GM12878 (cell line): ENCODE results near the gene PARG. TPM values are rescaled to one million over a fixed set of nuclear protein-coding genes. Genes with fewer than 3 reads are reported as not detected.
"Not testable (repeated sequence)": the region's sequence is repeated elsewhere in the genome, so short reads cannot be mapped to it uniquely, and the experiment has no call there.

ENCODE experiments used
- ATAC-seq: fragments of 200-7000 bp; cut with Tn5 transposase; 3 replicates; pipeline ENCODE4 v1.9.1; 2020; ENCODE audit warnings: mild to moderate bottlenecking, moderate library complexity
- BruUV-seq: library from RNA; stranded (reverse); fragments of 400-500 nt; replicated peaks from 2 replicates; lab custom pipeline; 2021; lab: Mats Ljungman, UMichigan
- CTCF ChIA-PET: fragments of 300-600 bp; sonication (Branson Sonifier 250); formaldehyde crosslinking; extraction: SDS; loops from one replicate; lab custom pipeline; 2021; ENCODE audit warnings: inconsistent platforms; lab: Yijun Ruan, JAX
- POLR2A ChIA-PET: fragments of 350-600 bp; formaldehyde crosslinking; extraction: SDS; loops from one replicate; lab custom pipeline; 2021; ENCODE audit warnings: inconsistent platforms; lab: Charles Lee
- RAD21 ChIA-PET: fragments of 300-600 bp; sonication (Branson Sonifier 250); formaldehyde crosslinking; loops from one replicate; lab custom pipeline; 2023; ENCODE audit warnings: antibody characterized with exemption; ENCODE audit not compliant: unreplicated experiment; lab: Charles Lee
- SMC1A ChIA-PET: fragments of 300-600 bp; sonication (Branson Sonifier 250); formaldehyde crosslinking; loops from one replicate; lab custom pipeline; 2023; ENCODE audit not compliant: unreplicated experiment, uncharacterized antibody; lab: Charles Lee
- DNase-seq: peaks from one replicate; pipeline ENCODE4 v3.0.0-alpha.2; 2011; ENCODE audit warnings: low read depth, low spot score
- FAIRE-seq: peaks from 3 replicates; lab custom pipeline; 2011; peaks lifted over from hg19 to GRCh38; lab: Jason Lieb, UNC
- H2AFZ ChIP-seq: 2 replicates; pipeline ENCODE4 v1.6.0; 2011; ENCODE audit warnings: low read depth, low read length, control low read depth; ENCODE audit not compliant: control insufficient read depth
- H3K27ac ChIP-seq: 2 replicates; pipeline ENCODE4 v1.5.1; 2011; ENCODE audit warnings: control low read depth; ENCODE audit not compliant: control insufficient read depth, insufficient read depth
- H3K27me3 ChIP-seq, 2 experiments: replicated peaks in 1 of 2; 2 replicates each; pipeline versions ENCODE4 v1.6.0 to v1.6.1; 2011; ENCODE audit warnings: low read length in 1 of 2; ENCODE audit not compliant: control insufficient read depth in 2 of 2, insufficient read depth in 2 of 2
- H3K36me3 ChIP-seq, 2 experiments: 2 replicates each; pipeline ENCODE4 v1.5.1; 2011; ENCODE audit warnings: low read length in 1 of 2; ENCODE audit not compliant: control insufficient read depth in 2 of 2, insufficient read depth in 2 of 2
- H3K4me1 ChIP-seq: 2 replicates; pipeline ENCODE4 v1.6.1; 2011; ENCODE audit warnings: mild to moderate bottlenecking, low read length, moderate library complexity, mixed read lengths; ENCODE audit not compliant: control insufficient read depth, insufficient read depth
- H3K4me2 ChIP-seq: 2 replicates; pipeline ENCODE4 v1.6.0; 2011; ENCODE audit warnings: control low read depth; ENCODE audit not compliant: control insufficient read depth, insufficient read depth
- H3K4me3 ChIP-seq: fragments of 200-600 bp; sonication (generic); 2 replicates; pipeline ENCODE4 v1.5.1; 2016
- H3K79me2 ChIP-seq: 2 replicates; pipeline ENCODE4 v1.6.0; 2011; ENCODE audit warnings: low read length; ENCODE audit not compliant: control insufficient read depth, insufficient read depth
- H3K9ac ChIP-seq: 2 replicates; pipeline ENCODE4 v1.8.0; 2011; ENCODE audit warnings: low read length, control low read depth, mixed read lengths; ENCODE audit not compliant: control insufficient read depth, insufficient read depth
- H3K9me3 ChIP-seq: replicated peaks from 3 replicates; pipeline ENCODE4 v1.5.1; 2011; ENCODE audit warnings: mild to moderate bottlenecking, low read length; ENCODE audit not compliant: control insufficient read depth, insufficient read depth
- H4K20me1 ChIP-seq: 2 replicates; pipeline ENCODE4 v1.6.0; 2011; ENCODE audit not compliant: control insufficient read depth, insufficient read depth
- WGBS: methylation state at CpG from one replicate; pipeline ENCODE4 v1.1.6; 2016; ENCODE audit warnings: low lambda C conversion rate; ENCODE audit not compliant: insufficient replicate concordance, insufficient coverage; ENCODE audit errors: missing lambda C conversion rate; 5-methylcytosine and 5-hydroxymethylcytosine counted together
- in situ Hi-C: fragments of 300-500 bp; cut with MboI; formaldehyde crosslinking; loops from 9 replicates; pipeline ENCODE4 v1.14.3; 2018; ENCODE audit warnings: mixed read lengths
- intact Hi-C: fragments of 100-400 bp; cut with micrococcal nuclease; formaldehyde crosslinking; loops from one replicate; pipeline ENCODE4 v1.14.2; 2022; ENCODE audit not compliant: unreplicated experiment
- polyA plus RNA-seq, 11 experiments: library from polyadenylated mRNA; depleted of rRNA in 4 of 11; unstranded in 6 of 11; stranded (reverse) in 5 of 11; fragments of >200 nt; fragmentation: Nextera tagmentation in 4 of 11; fragmentation: Illumina TruSeq in 1 of 11; extraction: Ambion mirVana in 4 of 11; extraction: Trizol in 1 of 11; gene quantifications; 1 replicate in 1 of 11; 2 replicates in 10 of 11; pipeline versions ENCODE4 v1.2.1 to v1.2.3, GENCODE V29; 2011 to 2016; ENCODE audit warnings: inconsistent platforms in 2 of 11, missing spikeins in 2 of 11, low read depth in 1 of 11
- total RNA-seq, 4 experiments: library from RNA; depleted of rRNA in 3 of 4; stranded (reverse); fragments of >200 nt in 3 of 4; fragmentation: Illumina TruSeq in 1 of 4; extraction: Trizol in 1 of 4; gene quantifications; 2 replicates each; pipeline versions ENCODE4 v1.2.1 to v1.2.3, GENCODE V29; 2013 to 2021

PARG gene
- total and polyA plus RNA-seq, 10 of the 15 experiments (the other 5 are each of a cell fraction or from before 2014, with no cell fraction given), result 4.8 to 35.4 (median 21.9) TPM

GRCh38 chr10:49890025-49890424, 51.8 kb downstream of the PARG start:
- FAIRE-seq, intact Hi-C loops, H3K27me3 ChIP-seq, SMC1A ChIA-PET, DNase-seq, H3K79me2 ChIP-seq, CTCF ChIA-PET, RAD21 ChIA-PET, H3K27ac ChIP-seq, H3K4me2 ChIP-seq, H2AFZ ChIP-seq, H3K9me3 ChIP-seq, H3K36me3 ChIP-seq, ATAC-seq, H4K20me1 ChIP-seq, H3K9ac ChIP-seq, H3K4me1 ChIP-seq, BruUV-seq, in situ Hi-C loops, POLR2A ChIA-PET, H3K4me3 ChIP-seq: not testable (repeated sequence)
- whole genome bisulfite sequencing, result 95% methylated on average over 5 of the region's 5 CpGs

- H3K36me3 ChIP-seq, intact Hi-C loops, H3K4me1 ChIP-seq, H3K79me2 ChIP-seq, DNase-seq, H3K4me3 ChIP-seq, FAIRE-seq, H3K4me2 ChIP-seq, H3K9me3 ChIP-seq, RAD21 ChIA-PET, H3K27ac ChIP-seq, POLR2A ChIA-PET, BruUV-seq, H3K9ac ChIP-seq, H4K20me1 ChIP-seq, ATAC-seq, H3K27me3 ChIP-seq, H2AFZ ChIP-seq, in situ Hi-C loops: not testable (repeated sequence)
- ChIA-PET CTCF (interaction anchor here (0.7 kb wide), 1 partner anchor 340 kb away, joined by 3 read pairs; no protein-coding TSS in a partner anchor), SMC1A (interaction anchor here (0.7 kb wide), 1 partner anchor 433 kb away, joined by 3 read pairs; no protein-coding TSS in a partner anchor)
- 95% methylated on average over 1 of the region's 3 CpGs for WGBS
These were observed 57.0 kb downstream of the PARG start for GRCh38 chr10:49884739-49885331.

- H3K4me3 ChIP-seq, FAIRE-seq, H3K9me3 ChIP-seq, intact Hi-C loops, H4K20me1 ChIP-seq, BruUV-seq, H3K27me3 ChIP-seq, H3K27ac ChIP-seq, in situ Hi-C loops, H3K36me3 ChIP-seq, H3K79me2 ChIP-seq, H3K9ac ChIP-seq, H3K4me1 ChIP-seq, SMC1A ChIA-PET, CTCF ChIA-PET, DNase-seq, POLR2A ChIA-PET, ATAC-seq, H2AFZ ChIP-seq, H3K4me2 ChIP-seq, RAD21 ChIA-PET: not testable (repeated sequence)
- no CpG with 5 or more reads among the region's 3 CpGs for WGBS
These were observed 58.0 kb downstream of the PARG start for GRCh38 chr10:49883852-49884251.

GRCh38 chr10:49882327-49882726, 59.5 kb downstream of the PARG start:
- CTCF ChIA-PET, ATAC-seq, RAD21 ChIA-PET, H3K36me3 ChIP-seq, DNase-seq, H3K79me2 ChIP-seq, BruUV-seq, SMC1A ChIA-PET, H3K4me2 ChIP-seq, H2AFZ ChIP-seq, H3K4me3 ChIP-seq, FAIRE-seq, H3K4me1 ChIP-seq, H3K9ac ChIP-seq, H3K9me3 ChIP-seq, H4K20me1 ChIP-seq, POLR2A ChIA-PET, H3K27me3 ChIP-seq, intact Hi-C loops, H3K27ac ChIP-seq, in situ Hi-C loops: not testable (repeated sequence)
- WGBS, result 96% methylated on average over 1 of the region's 3 CpGs
